ENCODE results near the gene ANO2. TPM values are rescaled to one million over a fixed set of nuclear protein-coding genes. Genes with fewer than 3 reads are reported as not detected.

The ANO2 gene
- total RNA-seq, 1 donor from 2014 or later: 20.1 TPM

DNA sequence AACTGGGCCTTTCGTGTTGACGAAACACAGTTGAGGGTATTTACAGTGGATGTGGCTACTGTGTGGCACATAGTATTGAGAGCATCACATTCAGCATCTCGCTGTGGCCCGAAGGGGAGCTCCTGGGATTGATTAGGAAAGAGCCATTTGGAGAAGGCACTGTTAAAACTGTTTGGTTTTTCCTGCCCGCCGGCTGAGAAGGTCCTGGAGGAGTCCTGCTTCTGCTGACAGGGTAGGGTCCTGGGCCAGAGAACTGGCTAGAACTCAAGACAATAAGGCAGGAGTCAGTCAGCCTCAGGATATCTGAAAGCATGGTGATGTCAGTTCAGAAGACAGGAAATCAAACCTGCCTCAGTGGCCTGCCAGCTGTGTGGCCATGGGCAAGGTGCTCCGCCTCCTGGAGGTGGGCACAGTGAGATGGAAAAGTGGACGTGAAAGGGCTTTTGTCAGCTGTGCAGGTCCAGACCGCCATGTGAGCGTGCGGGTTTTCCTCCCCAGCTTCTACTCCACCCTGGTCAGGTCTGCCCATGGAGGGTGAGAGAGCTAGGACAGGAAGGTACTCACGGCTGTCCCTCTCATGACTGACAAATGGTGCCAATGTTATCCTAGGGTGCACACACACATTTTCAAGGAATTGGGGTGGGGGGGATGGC is 420.8 kb downstream of the ANO2 start:
- TF ChIP-seq, protein P1, sequence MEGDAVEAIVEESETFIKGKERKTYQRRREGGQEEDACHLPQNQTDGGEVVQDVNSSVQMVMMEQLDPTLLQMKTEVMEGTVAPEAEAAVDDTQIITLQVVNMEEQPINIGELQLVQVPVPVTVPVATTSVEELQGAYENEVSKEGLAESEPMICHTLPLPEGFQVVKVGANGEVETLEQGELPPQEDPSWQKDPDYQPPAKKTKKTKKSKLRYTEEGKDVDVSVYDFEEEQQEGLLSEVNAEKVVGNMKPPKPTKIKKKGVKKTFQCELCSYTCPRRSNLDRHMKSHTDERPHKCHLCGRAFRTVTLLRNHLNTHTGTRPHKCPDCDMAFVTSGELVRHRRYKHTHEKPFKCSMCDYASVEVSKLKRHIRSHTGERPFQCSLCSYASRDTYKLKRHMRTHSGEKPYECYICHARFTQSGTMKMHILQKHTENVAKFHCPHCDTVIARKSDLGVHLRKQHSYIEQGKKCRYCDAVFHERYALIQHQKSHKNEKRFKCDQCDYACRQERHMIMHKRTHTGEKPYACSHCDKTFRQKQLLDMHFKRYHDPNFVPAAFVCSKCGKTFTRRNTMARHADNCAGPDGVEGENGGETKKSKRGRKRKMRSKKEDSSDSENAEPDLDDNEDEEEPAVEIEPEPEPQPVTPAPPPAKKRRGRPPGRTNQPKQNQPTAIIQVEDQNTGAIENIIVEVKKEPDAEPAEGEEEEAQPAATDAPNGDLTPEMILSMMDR (IDR thresholded peaks at IDR 0.05): no peak
- H3K36me3 ChIP-seq: no peaks in the 10 kb centered on the region
- H3K4me1 ChIP-seq: no peaks in the 10 kb centered on the region
- intact Hi-C loops (cut with DNase I): no loop called here
- no peak overlapping the region for H3K27ac ChIP-seq
- no peak for DNase-seq (ENCODE audit: low spot score in 2 of 2)
- no peaks in the 10 kb centered on the region for H3K9me3 ChIP-seq
- H3K4me3 ChIP-seq: no peak overlapping the region
- no peaks in the 10 kb centered on the region for H3K27me3 ChIP-seq

DNA sequence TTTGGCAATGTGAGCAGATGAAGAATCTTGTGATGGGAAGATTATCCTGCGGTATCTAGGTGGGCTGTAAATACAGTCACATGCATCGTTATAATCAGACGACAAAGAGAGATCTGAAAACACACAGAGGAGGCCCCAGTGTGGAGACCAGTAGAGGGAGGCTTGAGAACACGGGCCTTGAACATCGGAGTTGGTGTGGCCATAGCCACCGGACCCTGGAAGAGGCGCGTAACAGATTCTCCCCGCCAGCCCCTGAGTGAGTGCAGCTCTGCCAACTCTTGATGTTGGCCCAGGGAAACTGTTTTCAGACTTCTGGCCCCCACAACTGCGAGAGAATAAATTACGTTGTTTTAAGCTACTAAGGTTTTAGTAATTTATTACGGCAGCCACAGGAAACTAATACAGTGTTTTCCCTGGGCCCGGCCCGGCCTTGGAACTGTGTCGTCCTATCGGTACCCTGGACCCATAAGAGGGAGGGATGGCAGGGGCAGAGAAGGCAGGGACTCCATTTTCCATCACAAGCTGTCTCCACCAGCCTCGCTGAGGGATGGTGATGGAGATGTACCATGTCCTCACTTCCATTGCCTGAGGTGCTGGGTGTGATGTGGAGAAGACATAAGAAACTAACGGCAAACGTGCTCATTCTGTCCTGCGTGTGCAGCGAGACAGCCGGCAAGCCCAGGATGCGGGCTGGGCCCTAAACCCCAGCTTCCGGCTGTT is 421.5 kb downstream of the ANO2 start:
- no peak overlapping the region for H3K4me3 ChIP-seq
- no peaks in the 10 kb centered on the region for H3K27me3 ChIP-seq
- no peak overlapping the region for H3K27ac ChIP-seq
- no peaks in the 10 kb centered on the region for H3K4me1 ChIP-seq
- TF ChIP-seq, protein P1 (IDR thresholded peaks at IDR 0.05): no peak
- no peaks in the 10 kb centered on the region for H3K9me3 ChIP-seq
- intact Hi-C loops (cut with DNase I): no loop called here
- DNase-seq (ENCODE audit: low spot score in 2 of 2): no peak
- no peaks in the 10 kb centered on the region for H3K36me3 ChIP-seq

DNA sequence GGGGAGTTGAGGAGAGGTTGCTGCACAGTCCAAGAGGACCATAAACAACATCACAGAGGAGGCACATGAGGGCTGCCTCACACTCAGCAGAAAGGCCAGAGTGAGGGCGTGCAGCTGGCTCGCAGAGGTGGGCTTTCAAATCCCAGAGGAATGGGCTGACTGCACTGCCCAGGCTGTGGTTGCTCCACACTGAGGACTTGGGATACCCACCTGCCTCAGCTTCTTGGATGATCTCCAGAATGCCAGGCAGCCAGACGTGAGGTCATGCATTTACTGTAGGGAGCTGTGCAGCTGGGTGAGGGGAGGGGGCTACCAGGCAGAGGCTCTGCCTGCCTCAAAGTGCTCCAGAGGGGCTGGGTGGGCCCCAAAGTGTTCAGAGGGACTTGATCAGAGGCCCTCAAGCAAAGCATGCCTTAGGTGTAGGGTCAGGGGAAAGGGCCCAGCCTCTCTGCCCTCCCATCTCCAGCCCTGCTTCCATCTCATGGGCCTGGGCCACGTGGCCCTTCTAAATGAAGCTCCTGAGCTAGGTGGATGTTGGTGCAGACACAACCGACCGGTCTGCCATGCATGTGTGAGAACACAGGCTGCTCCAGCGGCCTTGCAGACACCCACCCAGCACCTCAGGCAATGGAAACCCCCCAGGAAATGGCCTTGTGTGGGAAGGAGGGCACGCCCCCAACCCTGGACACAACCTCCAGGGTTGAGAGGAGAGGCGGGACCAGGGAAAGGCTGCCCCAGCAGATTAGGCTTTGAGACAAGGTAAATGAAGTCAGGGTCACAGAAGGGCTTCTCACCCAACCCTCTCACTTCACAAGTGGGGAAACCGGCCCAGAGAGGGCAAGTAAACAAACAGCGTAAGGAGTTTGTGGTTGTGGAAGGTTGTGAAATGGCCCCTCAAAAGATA is 422.4 kb downstream of the ANO2 start:
- Histone ChIP-seq H3K27ac (no peak overlapping the region), H3K9me3 (no peaks in the 10 kb centered on the region), H3K4me3 (no peak overlapping the region), H3K27me3 (no peaks in the 10 kb centered on the region), H3K4me1 (no peaks in the 10 kb centered on the region), H3K36me3 (no peaks in the 10 kb centered on the region)
- intact Hi-C loops (cut with DNase I): no loop called here
- no peak for DNase-seq (ENCODE audit: low spot score in 2 of 2)
- TF ChIP-seq, protein P1 (IDR thresholded peaks at IDR 0.05): no peak

DNA sequence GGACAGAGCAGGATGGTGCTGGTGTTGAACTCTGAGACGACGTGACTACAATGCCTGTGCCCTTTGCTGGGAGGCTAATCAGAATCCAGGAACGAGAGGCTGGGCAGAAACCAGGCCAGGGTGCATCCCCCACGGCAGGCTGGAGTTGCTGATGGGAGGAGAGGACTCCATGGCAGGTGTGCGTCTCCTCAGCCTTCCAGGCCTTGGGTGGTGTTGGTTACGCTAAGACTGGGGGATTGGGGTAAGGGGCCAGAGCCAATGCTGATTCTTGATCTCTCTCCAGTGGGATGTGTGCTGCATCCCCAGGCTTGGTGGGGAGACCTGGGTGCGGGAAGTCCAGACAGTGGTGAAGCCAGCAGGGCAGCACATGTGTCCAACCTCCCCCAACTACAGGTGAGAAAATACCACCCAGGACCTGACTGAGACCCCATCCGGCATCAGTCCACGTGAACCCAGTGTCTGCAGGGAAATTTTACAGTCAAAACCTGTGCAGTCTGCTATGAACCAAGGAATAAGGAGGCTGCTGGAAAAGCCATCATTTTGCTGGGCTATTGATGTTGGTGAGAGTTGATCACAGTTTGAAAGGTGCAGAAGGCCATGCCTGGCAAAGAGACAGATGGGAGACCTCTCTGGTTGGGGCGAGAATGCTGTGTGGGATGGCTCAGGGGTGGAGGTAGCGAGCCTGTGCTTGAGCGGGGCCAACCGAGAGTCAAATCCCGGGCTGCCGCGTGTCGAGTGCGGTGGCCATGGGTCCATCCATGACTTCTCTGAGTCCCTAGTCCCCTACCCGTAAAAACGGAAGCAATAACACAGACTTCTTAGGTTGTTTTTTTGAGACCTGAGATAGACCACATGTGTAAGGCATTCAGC is 423.4 kb downstream of the ANO2 start:
- TF ChIP-seq, protein P1 (IDR thresholded peaks at IDR 0.05): no peak
- intact Hi-C loops (cut with DNase I): no loop called here

DNA sequence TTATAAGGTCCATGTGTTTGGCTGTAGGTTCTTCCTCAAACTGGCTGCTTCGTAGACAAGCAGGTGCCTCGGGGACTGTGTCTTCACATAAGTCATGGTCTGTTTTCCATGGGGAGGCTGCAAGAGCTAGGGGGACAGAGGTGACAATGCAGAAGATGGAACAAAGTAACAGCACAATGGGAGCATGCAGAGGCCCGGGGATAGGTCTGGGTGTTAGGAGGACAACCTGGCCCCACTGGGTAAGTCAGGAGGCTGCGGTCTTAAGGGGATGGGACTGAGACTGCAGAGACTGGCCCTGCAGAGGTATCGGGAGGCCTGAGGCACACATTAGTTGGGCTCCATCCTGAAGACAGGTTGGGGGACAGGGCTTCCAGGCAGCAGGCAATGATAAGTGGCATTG is 424.2 kb downstream of the ANO2 start:
- H3K27ac ChIP-seq: no peak overlapping the region
- intact Hi-C loops (cut with DNase I): no loop called here

More for the DNA sequence above, 423.4 kb downstream of the ANO2 start:
- Histone ChIP-seq H3K36me3 (no peaks in the 10 kb centered on the region), H3K27me3 (no peaks in the 10 kb centered on the region), H3K27ac (no peak overlapping the region), H3K4me1 (no peaks in the 10 kb centered on the region), H3K4me3 (no peak overlapping the region), H3K9me3 (no peaks in the 10 kb centered on the region)
- DNase-seq (ENCODE audit: low spot score in 2 of 2): no peak

More for the DNA sequence above, 424.2 kb downstream of the ANO2 start:
- DNase-seq (ENCODE audit: low spot score in 2 of 2): no peak
- Histone ChIP-seq H3K36me3 (no peaks in the 10 kb centered on the region), H3K27me3 (no peaks in the 10 kb centered on the region), H3K4me3 (no peak overlapping the region), H3K9me3 (no peaks in the 10 kb centered on the region), H3K4me1 (no peaks in the 10 kb centered on the region)
- TF ChIP-seq, protein P1 (IDR thresholded peaks at IDR 0.05): no peak

All from ascending aorta (tissue), 2 donors.